ENCODE measurements around the gene GIGYF2. TPM values are rescaled to one million over a fixed set of nuclear protein-coding genes. Genes with fewer than 3 reads are reported as not detected.

The GIGYF2 gene
- polyA plus RNA-seq, 1 donor (not counting 4 experiments of a cell fraction or from before 2014, with no cell fraction given): 35.5 TPM

- Histone ChIP-seq H3K36me3 (ENCODE audit: control insufficient read depth in 2 of 2, extremely low read depth in 1 of 2, insufficient read depth in 2 of 2, low read length in 2 of 2) (no peaks in the 10 kb centered on the region), H3K27ac (ENCODE audit: control insufficient read depth, insufficient read depth, low read length) (no peak overlapping the region), H3K4me3 (ENCODE audit: control insufficient read depth in 2 of 3, extremely low read depth in 1 of 3, insufficient read depth in 2 of 3, low read depth in 1 of 3, low read length in 3 of 3) (no peak overlapping the region), H3K9me3 (ENCODE audit: control insufficient read depth, low read depth, low read length) (no peaks in the 10 kb centered on the region), H3K9ac (ENCODE audit: control insufficient read depth, extremely low read depth, insufficient read depth, low read length) (no peak overlapping the region), H3K4me2 (ENCODE audit: control insufficient read depth, extremely low read depth, insufficient read depth, low read depth, low read length) (no peak overlapping the region), H3K27me3 (ENCODE audit: control insufficient read depth, extremely low read depth, insufficient read depth, low read length) (peaks cover 5% of the 10 kb centered on the region), H3K9me1 (ENCODE audit: control insufficient read depth, extremely low read depth, insufficient read depth, low read length) (no peaks in the 10 kb centered on the region), H4K20me1 (ENCODE audit: control insufficient read depth, extremely low read depth, insufficient read depth, low read length) (no peaks in the 10 kb centered on the region), H2AFZ (ENCODE audit: control insufficient read depth, low read length) (no peak overlapping the region), H3K4me1 (ENCODE audit: control insufficient read depth, extremely low read depth, insufficient read depth, low read length) (peaks cover 5% of the 10 kb centered on the region), H3K79me2 (ENCODE audit: control insufficient read depth, insufficient read depth, low read length) (no peaks in the 10 kb centered on the region)
- DNase-seq (ENCODE audit: low read depth, low spot score) (no peak), FAIRE-seq (no peak)
- dilution Hi-C loops (cut with MboI; ENCODE audit: extremely low pct_ligation_motif_present, low sequenced_read_pairs): no loop called here
- TF ChIP-seq EZH2 (IDR thresholded peaks at IDR 0.05; ENCODE audit: low read length): no peak
Measured at GRCh38 chr2:232888099-232888836, 191.1 kb downstream of the GIGYF2 start.

DNA sequence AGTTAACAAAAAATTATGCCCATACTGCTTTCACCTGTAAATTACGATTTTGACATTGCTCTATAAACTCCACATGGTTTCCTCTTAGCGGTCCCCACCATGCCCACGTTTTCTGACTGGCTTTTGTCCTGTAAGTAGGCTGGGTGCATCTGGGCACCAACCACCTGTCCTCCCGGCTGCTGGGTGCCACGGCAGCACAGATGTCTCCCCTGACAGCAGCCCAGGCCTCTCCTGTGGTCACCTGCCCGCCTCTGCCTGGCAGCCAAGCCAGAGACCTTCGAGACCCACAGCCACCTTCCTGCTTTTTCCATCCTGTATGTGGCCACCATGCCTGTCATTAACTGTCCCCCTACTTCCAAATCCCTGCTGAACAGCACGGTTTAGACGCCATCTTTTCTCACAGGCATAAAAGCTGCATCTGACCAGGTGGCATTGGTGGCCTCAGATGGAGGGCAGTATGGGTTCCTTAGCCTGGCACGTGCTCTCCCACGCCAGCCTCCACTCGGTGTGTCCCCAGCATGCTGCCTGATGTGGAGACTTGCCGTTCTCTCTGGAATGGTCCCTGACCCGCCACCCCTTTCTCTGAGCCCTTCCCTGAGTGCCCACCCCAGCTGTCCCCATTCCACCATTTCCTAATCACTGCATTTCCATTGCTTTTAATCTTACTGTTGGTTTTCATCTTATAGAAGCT lies 191.9 kb downstream of the GIGYF2 start:
- no peak overlapping the region for H3K4me3 ChIP-seq (ENCODE audit: control insufficient read depth in 2 of 3, extremely low read depth in 1 of 3, insufficient read depth in 2 of 3, low read depth in 1 of 3, low read length in 3 of 3)
- no peaks in the 10 kb centered on the region for H4K20me1 ChIP-seq (ENCODE audit: control insufficient read depth, extremely low read depth, insufficient read depth, low read length)
- no peak overlapping the region for H3K9ac ChIP-seq (ENCODE audit: control insufficient read depth, extremely low read depth, insufficient read depth, low read length)
- dilution Hi-C loops (cut with MboI; ENCODE audit: extremely low pct_ligation_motif_present, low sequenced_read_pairs): no loop called here
- FAIRE-seq: no peak
- no peaks in the 10 kb centered on the region for H3K9me3 ChIP-seq (ENCODE audit: control insufficient read depth, low read depth, low read length)
- H3K4me2 ChIP-seq (ENCODE audit: control insufficient read depth, extremely low read depth, insufficient read depth, low read depth, low read length): no peak overlapping the region
- no peaks in the 10 kb centered on the region for H3K36me3 ChIP-seq (ENCODE audit: control insufficient read depth in 2 of 2, extremely low read depth in 1 of 2, insufficient read depth in 2 of 2, low read length in 2 of 2)
- no peak for TF ChIP-seq EZH2 (IDR thresholded peaks at IDR 0.05; ENCODE audit: low read length)
- no peak for DNase-seq (ENCODE audit: low read depth, low spot score)
- H3K27ac ChIP-seq (ENCODE audit: control insufficient read depth, insufficient read depth, low read length): no peak overlapping the region
- H2AFZ ChIP-seq (ENCODE audit: control insufficient read depth, low read length): no peak overlapping the region
- H3K27me3 ChIP-seq (ENCODE audit: control insufficient read depth, extremely low read depth, insufficient read depth, low read length): peaks cover 5% of the 10 kb centered on the region
- peaks cover 5% of the 10 kb centered on the region for H3K4me1 ChIP-seq (ENCODE audit: control insufficient read depth, extremely low read depth, insufficient read depth, low read length)
- no peaks in the 10 kb centered on the region for H3K9me1 ChIP-seq (ENCODE audit: control insufficient read depth, extremely low read depth, insufficient read depth, low read length)
- no peaks in the 10 kb centered on the region for H3K79me2 ChIP-seq (ENCODE audit: control insufficient read depth, insufficient read depth, low read length)

DNA sequence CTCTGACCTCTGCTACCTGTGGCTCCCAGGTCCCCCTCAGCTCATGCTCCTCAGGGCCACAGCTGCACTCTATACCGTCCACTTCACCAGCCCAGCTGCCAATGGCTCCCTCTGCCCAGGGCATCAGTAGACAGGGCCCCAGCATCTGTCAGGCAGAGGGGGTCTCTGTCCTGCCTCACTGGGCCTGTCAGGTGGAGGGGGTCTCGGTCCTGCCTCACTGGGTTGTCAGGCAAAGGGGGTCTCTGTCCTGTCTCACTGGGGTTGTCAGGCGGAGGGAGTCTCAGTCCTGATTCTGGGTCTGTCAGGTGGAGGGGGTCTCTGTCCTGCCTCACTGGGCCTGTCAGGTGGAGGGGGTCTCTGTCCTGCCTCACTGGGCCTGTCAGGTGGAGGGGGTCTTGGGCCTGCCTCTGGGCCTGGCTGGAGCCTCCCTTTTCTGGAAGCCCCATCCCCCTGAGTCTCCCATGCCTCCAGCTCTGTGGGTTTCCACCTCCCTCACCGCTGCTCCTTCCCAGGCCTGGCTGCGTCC lies 192.8 kb downstream of the GIGYF2 start:
- DNase-seq (ENCODE audit: low read depth, low spot score): no peak
- no peaks in the 10 kb centered on the region for H4K20me1 ChIP-seq (ENCODE audit: control insufficient read depth, extremely low read depth, insufficient read depth, low read length)
- no peak for TF ChIP-seq EZH2 (IDR thresholded peaks at IDR 0.05; ENCODE audit: low read length)
- TF ChIP-seq, protein P1, sequence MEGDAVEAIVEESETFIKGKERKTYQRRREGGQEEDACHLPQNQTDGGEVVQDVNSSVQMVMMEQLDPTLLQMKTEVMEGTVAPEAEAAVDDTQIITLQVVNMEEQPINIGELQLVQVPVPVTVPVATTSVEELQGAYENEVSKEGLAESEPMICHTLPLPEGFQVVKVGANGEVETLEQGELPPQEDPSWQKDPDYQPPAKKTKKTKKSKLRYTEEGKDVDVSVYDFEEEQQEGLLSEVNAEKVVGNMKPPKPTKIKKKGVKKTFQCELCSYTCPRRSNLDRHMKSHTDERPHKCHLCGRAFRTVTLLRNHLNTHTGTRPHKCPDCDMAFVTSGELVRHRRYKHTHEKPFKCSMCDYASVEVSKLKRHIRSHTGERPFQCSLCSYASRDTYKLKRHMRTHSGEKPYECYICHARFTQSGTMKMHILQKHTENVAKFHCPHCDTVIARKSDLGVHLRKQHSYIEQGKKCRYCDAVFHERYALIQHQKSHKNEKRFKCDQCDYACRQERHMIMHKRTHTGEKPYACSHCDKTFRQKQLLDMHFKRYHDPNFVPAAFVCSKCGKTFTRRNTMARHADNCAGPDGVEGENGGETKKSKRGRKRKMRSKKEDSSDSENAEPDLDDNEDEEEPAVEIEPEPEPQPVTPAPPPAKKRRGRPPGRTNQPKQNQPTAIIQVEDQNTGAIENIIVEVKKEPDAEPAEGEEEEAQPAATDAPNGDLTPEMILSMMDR (optimal IDR thresholded peaks at IDR 0.05 in 1 of 3, IDR thresholded peaks at IDR 0.05 in 1 of 3, conservative IDR thresholded peaks at IDR 0.05 in 1 of 3; ENCODE audit: extremely low read depth in 1 of 3, insufficient read depth in 2 of 3, low read length in 3 of 3): no peak
- no peaks in the 10 kb centered on the region for H3K36me3 ChIP-seq (ENCODE audit: control insufficient read depth in 2 of 2, extremely low read depth in 1 of 2, insufficient read depth in 2 of 2, low read length in 2 of 2)
- H3K79me2 ChIP-seq (ENCODE audit: control insufficient read depth, insufficient read depth, low read length): no peaks in the 10 kb centered on the region
- H3K27me3 ChIP-seq (ENCODE audit: control insufficient read depth, extremely low read depth, insufficient read depth, low read length): peaks cover 5% of the 10 kb centered on the region
- no peak overlapping the region for H3K4me2 ChIP-seq (ENCODE audit: control insufficient read depth, extremely low read depth, insufficient read depth, low read depth, low read length)
- peaks cover 5% of the 10 kb centered on the region for H3K4me1 ChIP-seq (ENCODE audit: control insufficient read depth, extremely low read depth, insufficient read depth, low read length)
- no peak for FAIRE-seq
- dilution Hi-C loops (cut with MboI; ENCODE audit: extremely low pct_ligation_motif_present, low sequenced_read_pairs): no loop called here
- H3K9me1 ChIP-seq (ENCODE audit: control insufficient read depth, extremely low read depth, insufficient read depth, low read length): no peaks in the 10 kb centered on the region
- no peak overlapping the region for H3K27ac ChIP-seq (ENCODE audit: control insufficient read depth, insufficient read depth, low read length)
- no peaks in the 10 kb centered on the region for H3K9me3 ChIP-seq (ENCODE audit: control insufficient read depth, low read depth, low read length)
- no peak overlapping the region for H3K4me3 ChIP-seq (ENCODE audit: control insufficient read depth in 2 of 3, extremely low read depth in 1 of 3, insufficient read depth in 2 of 3, low read depth in 1 of 3, low read length in 3 of 3)
- no peak overlapping the region for H2AFZ ChIP-seq (ENCODE audit: control insufficient read depth, low read length)
- no peak overlapping the region for H3K9ac ChIP-seq (ENCODE audit: control insufficient read depth, extremely low read depth, insufficient read depth, low read length)
